HEK293 (cell line): ENCODE data around the gene MAP1S.

Experiments
- CTCF ChIA-PET: fragments of 350-600 bp; formaldehyde crosslinking; extraction: SDS; loops from one replicate; lab custom pipeline; 2021; ENCODE audit warnings: antibody characterized with exemption; lab: Yijun Ruan, JAX
- POLR2A ChIA-PET: fragments of 300-600 bp; formaldehyde crosslinking; extraction: SDS; loops from one replicate; lab custom pipeline; 2020; ENCODE audit warnings: antibody characterized with exemption, inconsistent platforms; lab: Yijun Ruan, JAX
- H3K27ac ChIP-seq: fragments of 200-500 bp; sonication (Bioruptor generic); 2 replicates; pipeline ENCODE4 v1.5.1; 2014; ENCODE audit warnings: low read depth, low read length, control low read depth, inconsistent platforms; ENCODE audit errors: extremely low read depth
- H3K36me3 ChIP-seq, 2 experiments: fragments of 200-500 bp in 1 of 2; sonication (Bioruptor generic) in 1 of 2; 1 replicate in 1 of 2; 2 replicates in 1 of 2; pipeline ENCODE4 v1.5.1; 2014 to 2017; ENCODE audit warnings: inconsistent platforms in 2 of 2, low read length in 2 of 2; ENCODE audit not compliant: control insufficient read depth in 2 of 2, insufficient read depth in 1 of 2
- H3K4me1 ChIP-seq: fragments of 200-500 bp; sonication (Bioruptor generic); 2 replicates; pipeline ENCODE4 v1.5.1; 2014; ENCODE audit warnings: mild to moderate bottlenecking, low read length, inconsistent platforms; ENCODE audit not compliant: control insufficient read depth, insufficient read depth
- H3K4me3 ChIP-seq: 2 replicates; pipeline ENCODE4 v1.5.1; 2011; ENCODE audit warnings: low read depth, mild to moderate bottlenecking, control low read depth, low read length, moderate library complexity
- H3K9me3 ChIP-seq: fragments of 200-500 bp; sonication (Bioruptor generic); 2 replicates; pipeline ENCODE4 v1.5.1; 2014; ENCODE audit warnings: low read depth, low read length, inconsistent platforms; ENCODE audit not compliant: control insufficient read depth, insufficient read depth
- EGR2 ChIP-seq: fragments of 450-650 bp; formaldehyde crosslinking; IDR thresholded peaks from 2 replicates; pipeline ENCODE4 v1.5.1; 2016; ENCODE audit warnings: low read depth, missing biosample characterization, missing genetic modification characterization
- GLIS2 ChIP-seq: fragments of 450-650 bp; formaldehyde crosslinking; IDR thresholded peaks from 2 replicates; pipeline ENCODE4 v1.5.1; 2016; ENCODE audit warnings: missing biosample characterization, missing genetic modification characterization
- OSR2 ChIP-seq: fragments of 450-650 bp; formaldehyde crosslinking; IDR thresholded peaks from 2 replicates; pipeline ENCODE4 v1.5.1; 2016; ENCODE audit warnings: missing biosample characterization, missing genetic modification characterization
- SP3 ChIP-seq: fragments of 450-650 bp; formaldehyde crosslinking; IDR thresholded peaks from 2 replicates; pipeline ENCODE4 v1.5.1; 2016; ENCODE audit warnings: missing biosample characterization, missing genetic modification characterization
- TCF7L2 ChIP-seq: IDR thresholded peaks from 2 replicates; pipeline ENCODE4 v1.6.1; 2011; ENCODE audit warnings: low read depth, mild to moderate bottlenecking, inconsistent platforms, low read length, moderate library complexity, borderline replicate concordance
- ZBTB6 ChIP-seq: fragments of 450-650 bp; formaldehyde crosslinking; IDR thresholded peaks from 2 replicates; pipeline ENCODE4 v1.5.1; 2017; ENCODE audit warnings: missing biosample characterization, missing genetic modification characterization
- ZFHX2 ChIP-seq: fragments of 450-650 bp; formaldehyde crosslinking; conservative IDR thresholded peaks from 2 replicates; pipeline ENCODE4 v1.5.1; 2016; ENCODE audit warnings: missing biosample characterization, missing genetic modification characterization
- ZFP3 ChIP-seq: fragments of 450-650 bp; formaldehyde crosslinking; IDR thresholded peaks from 2 replicates; pipeline ENCODE4 v1.5.1; 2016; ENCODE audit warnings: low read depth, missing biosample characterization, missing genetic modification characterization
- ZFP37 ChIP-seq: fragments of 450-650 bp; formaldehyde crosslinking; IDR thresholded peaks from 2 replicates; pipeline ENCODE4 v1.5.1; 2016; ENCODE audit warnings: missing biosample characterization, missing genetic modification characterization
- ZNF133 ChIP-seq: fragments of 450-650 bp; formaldehyde crosslinking; IDR thresholded peaks from 2 replicates; pipeline ENCODE4 v1.5.1; 2016; ENCODE audit warnings: missing biosample characterization, missing genetic modification characterization
- ZNF169 ChIP-seq: fragments of 450-650 bp; formaldehyde crosslinking; IDR thresholded peaks from 2 replicates; pipeline ENCODE4 v1.5.1; 2016; ENCODE audit warnings: missing biosample characterization, missing genetic modification characterization
- ZNF266 ChIP-seq: fragments of 450-650 bp; formaldehyde crosslinking; IDR thresholded peaks from 2 replicates; pipeline ENCODE4 v1.5.1; 2016; ENCODE audit warnings: missing biosample characterization, missing genetic modification characterization, low read depth
- ZNF280C ChIP-seq: fragments of 450-650 bp; formaldehyde crosslinking; IDR thresholded peaks from 2 replicates; pipeline ENCODE4 v1.5.1; 2016; ENCODE audit warnings: missing biosample characterization, missing genetic modification characterization
- ZNF398 ChIP-seq: fragments of 450-650 bp; formaldehyde crosslinking; IDR thresholded peaks from 2 replicates; pipeline ENCODE4 v1.5.1; 2017; ENCODE audit warnings: missing biosample characterization, missing genetic modification characterization
- ZNF433 ChIP-seq: fragments of 450-650 bp; formaldehyde crosslinking; IDR thresholded peaks from 2 replicates; pipeline ENCODE4 v1.5.1; 2016; ENCODE audit warnings: missing biosample characterization, missing genetic modification characterization, low read depth
- ZNF654 ChIP-seq: fragments of 450-650 bp; formaldehyde crosslinking; IDR thresholded peaks from 2 replicates; pipeline ENCODE4 v1.5.1; 2016; ENCODE audit warnings: low read depth, missing biosample characterization, missing genetic modification characterization
- ZNF660 ChIP-seq: fragments of 450-650 bp; IDR thresholded peaks from 2 replicates; pipeline ENCODE4 v1.5.1; 2018; ENCODE audit warnings: missing biosample characterization, mild to moderate bottlenecking, missing genetic modification characterization
- ZSCAN30 ChIP-seq: fragments of 450-650 bp; IDR thresholded peaks from 2 replicates; pipeline ENCODE4 v1.5.1; 2018; ENCODE audit warnings: missing biosample characterization, mild to moderate bottlenecking, missing genetic modification characterization, moderate library complexity
- TF ChIP-seq, protein P1 (sequence below): fragments of 450-650 bp; formaldehyde crosslinking; IDR thresholded peaks from 2 replicates; pipeline ENCODE4 v1.5.1; 2016; ENCODE audit warnings: missing biosample characterization, missing genetic modification characterization
- TF ChIP-seq, protein P2 (sequence below): fragments of 450-650 bp; formaldehyde crosslinking; IDR thresholded peaks from 2 replicates; pipeline ENCODE4 v1.5.1; 2016; ENCODE audit warnings: missing biosample characterization, missing genetic modification characterization
- TF ChIP-seq, protein P3 (sequence below): fragments of 450-650 bp; formaldehyde crosslinking; conservative IDR thresholded peaks from 2 replicates; pipeline ENCODE4 v1.5.1; 2016; ENCODE audit warnings: low read depth, missing biosample characterization, missing genetic modification characterization

The MAP1S gene

DNA sequence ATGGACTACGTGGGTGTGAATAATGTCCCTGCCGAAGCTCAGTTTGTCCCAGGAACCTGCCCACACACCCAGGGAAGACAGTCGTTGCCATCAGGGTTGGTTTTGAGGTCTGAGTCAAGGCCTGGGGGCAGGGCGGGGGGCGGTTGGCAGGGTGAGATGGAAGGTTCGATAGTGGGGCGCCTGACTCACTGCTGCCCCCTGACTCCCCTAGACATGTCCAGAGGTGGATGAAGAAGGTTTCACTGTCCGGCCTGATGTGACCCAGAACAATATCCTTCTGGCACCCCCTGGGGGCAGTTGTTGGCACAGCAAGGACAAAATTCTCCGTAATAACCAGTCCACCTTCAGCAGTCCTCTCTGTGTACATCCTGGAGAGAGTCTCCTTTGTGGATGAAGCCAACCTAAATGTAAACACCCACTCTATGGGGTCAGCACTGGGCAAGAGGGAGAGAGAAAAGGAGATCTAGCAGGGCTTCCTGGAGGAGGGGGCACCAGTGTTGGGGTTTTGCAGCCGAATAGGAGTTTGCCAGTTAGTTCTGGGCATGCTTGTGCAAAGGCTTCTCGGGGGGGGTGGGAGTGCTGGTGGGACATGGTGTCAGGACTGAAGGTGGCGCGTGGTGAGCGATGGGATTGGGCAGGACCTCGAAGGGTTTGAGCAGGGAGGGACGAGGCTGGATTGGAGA, 56.1 kb downstream of the MAP1S start:
- H3K36me3 ChIP-seq: no peaks in the 10 kb centered on the region
- CTCF ChIA-PET: interaction anchor here (0.6 to 3.2 kb wide), 29 partner anchors 8 to 362 kb away, joined by 3 to 16 read pairs (median 4); partner anchors contain the start of gene UNC13A
- no peak overlapping the region for H3K4me3 ChIP-seq
- TF ChIP-seq ZNF660 (tag by site-specific recombination): no peak
- no peak for TF ChIP-seq ZNF398
- no peak for TF ChIP-seq OSR2 (tag by site-specific recombination)
- TF ChIP-seq ZNF654: peak; percentile 31; the same call in 1 of the 2 replicates
- TF ChIP-seq ZNF280C: no peak
- peak; percentile 100 for TF ChIP-seq ZFP3 (tag by site-specific recombination)
- TF ChIP-seq, protein P1, sequence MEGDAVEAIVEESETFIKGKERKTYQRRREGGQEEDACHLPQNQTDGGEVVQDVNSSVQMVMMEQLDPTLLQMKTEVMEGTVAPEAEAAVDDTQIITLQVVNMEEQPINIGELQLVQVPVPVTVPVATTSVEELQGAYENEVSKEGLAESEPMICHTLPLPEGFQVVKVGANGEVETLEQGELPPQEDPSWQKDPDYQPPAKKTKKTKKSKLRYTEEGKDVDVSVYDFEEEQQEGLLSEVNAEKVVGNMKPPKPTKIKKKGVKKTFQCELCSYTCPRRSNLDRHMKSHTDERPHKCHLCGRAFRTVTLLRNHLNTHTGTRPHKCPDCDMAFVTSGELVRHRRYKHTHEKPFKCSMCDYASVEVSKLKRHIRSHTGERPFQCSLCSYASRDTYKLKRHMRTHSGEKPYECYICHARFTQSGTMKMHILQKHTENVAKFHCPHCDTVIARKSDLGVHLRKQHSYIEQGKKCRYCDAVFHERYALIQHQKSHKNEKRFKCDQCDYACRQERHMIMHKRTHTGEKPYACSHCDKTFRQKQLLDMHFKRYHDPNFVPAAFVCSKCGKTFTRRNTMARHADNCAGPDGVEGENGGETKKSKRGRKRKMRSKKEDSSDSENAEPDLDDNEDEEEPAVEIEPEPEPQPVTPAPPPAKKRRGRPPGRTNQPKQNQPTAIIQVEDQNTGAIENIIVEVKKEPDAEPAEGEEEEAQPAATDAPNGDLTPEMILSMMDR (tag by site-specific recombination): peak; percentile 73; the same call in 1 of the 2 replicates
- no peak for TF ChIP-seq ZFP37 (tag by site-specific recombination)
- no peak for TF ChIP-seq GLIS2
- TF ChIP-seq SP3 (tag by site-specific recombination): no peak
- no peak for TF ChIP-seq TCF7L2
- TF ChIP-seq, protein P2, sequence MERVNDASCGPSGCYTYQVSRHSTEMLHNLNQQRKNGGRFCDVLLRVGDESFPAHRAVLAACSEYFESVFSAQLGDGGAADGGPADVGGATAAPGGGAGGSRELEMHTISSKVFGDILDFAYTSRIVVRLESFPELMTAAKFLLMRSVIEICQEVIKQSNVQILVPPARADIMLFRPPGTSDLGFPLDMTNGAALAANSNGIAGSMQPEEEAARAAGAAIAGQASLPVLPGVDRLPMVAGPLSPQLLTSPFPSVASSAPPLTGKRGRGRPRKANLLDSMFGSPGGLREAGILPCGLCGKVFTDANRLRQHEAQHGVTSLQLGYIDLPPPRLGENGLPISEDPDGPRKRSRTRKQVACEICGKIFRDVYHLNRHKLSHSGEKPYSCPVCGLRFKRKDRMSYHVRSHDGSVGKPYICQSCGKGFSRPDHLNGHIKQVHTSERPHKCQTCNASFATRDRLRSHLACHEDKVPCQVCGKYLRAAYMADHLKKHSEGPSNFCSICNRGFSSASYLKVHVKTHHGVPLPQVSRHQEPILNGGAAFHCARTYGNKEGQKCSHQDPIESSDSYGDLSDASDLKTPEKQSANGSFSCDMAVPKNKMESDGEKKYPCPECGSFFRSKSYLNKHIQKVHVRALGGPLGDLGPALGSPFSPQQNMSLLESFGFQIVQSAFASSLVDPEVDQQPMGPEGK (tag by site-specific recombination): 0 out of 2 replicates have a peak, but pooled peaks have one; percentile 18
- TF ChIP-seq ZNF169 (tag by site-specific recombination): no peak
- peak; percentile 82 for TF ChIP-seq EGR2 (tag by site-specific recombination)
- no peak for TF ChIP-seq ZNF266
- no peak for TF ChIP-seq ZBTB6 (tag by site-specific recombination)
- TF ChIP-seq, protein P3, sequence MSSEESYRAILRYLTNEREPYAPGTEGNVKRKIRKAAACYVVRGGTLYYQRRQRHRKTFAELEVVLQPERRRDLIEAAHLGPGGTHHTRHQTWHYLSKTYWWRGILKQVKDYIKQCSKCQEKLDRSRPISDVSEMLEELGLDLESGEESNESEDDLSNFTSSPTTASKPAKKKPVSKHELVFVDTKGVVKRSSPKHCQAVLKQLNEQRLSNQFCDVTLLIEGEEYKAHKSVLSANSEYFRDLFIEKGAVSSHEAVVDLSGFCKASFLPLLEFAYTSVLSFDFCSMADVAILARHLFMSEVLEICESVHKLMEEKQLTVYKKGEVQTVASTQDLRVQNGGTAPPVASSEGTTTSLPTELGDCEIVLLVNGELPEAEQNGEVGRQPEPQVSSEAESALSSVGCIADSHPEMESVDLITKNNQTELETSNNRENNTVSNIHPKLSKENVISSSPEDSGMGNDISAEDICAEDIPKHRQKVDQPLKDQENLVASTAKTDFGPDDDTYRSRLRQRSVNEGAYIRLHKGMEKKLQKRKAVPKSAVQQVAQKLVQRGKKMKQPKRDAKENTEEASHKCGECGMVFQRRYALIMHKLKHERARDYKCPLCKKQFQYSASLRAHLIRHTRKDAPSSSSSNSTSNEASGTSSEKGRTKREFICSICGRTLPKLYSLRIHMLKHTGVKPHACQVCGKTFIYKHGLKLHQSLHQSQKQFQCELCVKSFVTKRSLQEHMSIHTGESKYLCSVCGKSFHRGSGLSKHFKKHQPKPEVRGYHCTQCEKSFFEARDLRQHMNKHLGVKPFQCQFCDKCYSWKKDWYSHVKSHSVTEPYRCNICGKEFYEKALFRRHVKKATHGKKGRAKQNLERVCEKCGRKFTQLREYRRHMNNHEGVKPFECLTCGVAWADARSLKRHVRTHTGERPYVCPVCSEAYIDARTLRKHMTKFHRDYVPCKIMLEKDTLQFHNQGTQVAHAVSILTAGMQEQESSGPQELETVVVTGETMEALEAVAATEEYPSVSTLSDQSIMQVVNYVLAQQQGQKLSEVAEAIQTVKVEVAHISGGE (tag by site-specific recombination): no peak
- no peak for TF ChIP-seq ZNF133 (tag by site-specific recombination)
- peak; percentile 88 for TF ChIP-seq ZFHX2 (tag by site-specific recombination)
- TF ChIP-seq ZNF433 (tag by site-specific recombination): no peak
- TF ChIP-seq ZSCAN30 (tag by site-specific recombination): no peak
- no peaks in the 10 kb centered on the region for H3K9me3 ChIP-seq
- H3K4me1 ChIP-seq: no peaks in the 10 kb centered on the region
- no peak overlapping the region for H3K27ac ChIP-seq
- POLR2A ChIA-PET: no interaction called here
